Measurements from ENCODE around the gene CDH3.

DNA sequence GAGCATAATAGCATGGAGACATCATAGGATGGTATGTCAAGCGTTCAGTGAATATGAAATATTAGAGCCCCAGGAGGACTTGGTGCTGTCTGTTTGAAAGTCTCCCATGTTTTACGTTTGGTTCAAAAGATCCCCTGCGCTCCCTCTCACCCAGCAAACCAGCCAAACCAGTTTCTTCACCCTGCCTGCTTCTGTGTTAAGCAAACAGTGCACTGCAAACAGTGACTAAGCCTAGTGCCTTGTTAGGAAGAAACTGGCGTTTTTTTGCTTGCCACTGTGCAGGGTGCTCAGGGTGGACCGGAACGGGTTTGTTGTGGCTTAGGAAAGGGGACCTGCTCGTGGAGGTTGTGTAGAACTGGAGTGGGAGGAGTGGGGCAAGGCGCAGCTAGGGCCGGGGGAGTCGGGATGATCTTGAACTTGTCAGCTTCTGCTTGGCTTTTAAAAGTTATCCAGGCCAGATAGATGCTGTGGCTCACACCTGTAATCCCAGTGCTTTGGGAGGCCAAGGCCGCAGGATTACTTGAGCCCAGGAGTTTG lies 99.7 kb downstream of the CDH3 start:
- TF ChIP-seq POLR2A (IDR thresholded peaks at IDR 0.05), result peak; percentile 58
- TF ChIP-seq, protein P1, sequence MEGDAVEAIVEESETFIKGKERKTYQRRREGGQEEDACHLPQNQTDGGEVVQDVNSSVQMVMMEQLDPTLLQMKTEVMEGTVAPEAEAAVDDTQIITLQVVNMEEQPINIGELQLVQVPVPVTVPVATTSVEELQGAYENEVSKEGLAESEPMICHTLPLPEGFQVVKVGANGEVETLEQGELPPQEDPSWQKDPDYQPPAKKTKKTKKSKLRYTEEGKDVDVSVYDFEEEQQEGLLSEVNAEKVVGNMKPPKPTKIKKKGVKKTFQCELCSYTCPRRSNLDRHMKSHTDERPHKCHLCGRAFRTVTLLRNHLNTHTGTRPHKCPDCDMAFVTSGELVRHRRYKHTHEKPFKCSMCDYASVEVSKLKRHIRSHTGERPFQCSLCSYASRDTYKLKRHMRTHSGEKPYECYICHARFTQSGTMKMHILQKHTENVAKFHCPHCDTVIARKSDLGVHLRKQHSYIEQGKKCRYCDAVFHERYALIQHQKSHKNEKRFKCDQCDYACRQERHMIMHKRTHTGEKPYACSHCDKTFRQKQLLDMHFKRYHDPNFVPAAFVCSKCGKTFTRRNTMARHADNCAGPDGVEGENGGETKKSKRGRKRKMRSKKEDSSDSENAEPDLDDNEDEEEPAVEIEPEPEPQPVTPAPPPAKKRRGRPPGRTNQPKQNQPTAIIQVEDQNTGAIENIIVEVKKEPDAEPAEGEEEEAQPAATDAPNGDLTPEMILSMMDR (IDR thresholded peaks at IDR 0.05), result no peak

Measured in transverse colon (tissue), 3 donors.